Measurements from ENCODE around the gene CDKN2AIPNL. TPM values are rescaled to one million over a fixed set of nuclear protein-coding genes. Genes with fewer than 3 reads are reported as not detected.

The CDKN2AIPNL gene
- total and polyA plus RNA-seq, 2 donors (not counting 3 experiments of a cell fraction or from before 2014, with no cell fraction given): 22.2 to 36.5 TPM

DNA sequence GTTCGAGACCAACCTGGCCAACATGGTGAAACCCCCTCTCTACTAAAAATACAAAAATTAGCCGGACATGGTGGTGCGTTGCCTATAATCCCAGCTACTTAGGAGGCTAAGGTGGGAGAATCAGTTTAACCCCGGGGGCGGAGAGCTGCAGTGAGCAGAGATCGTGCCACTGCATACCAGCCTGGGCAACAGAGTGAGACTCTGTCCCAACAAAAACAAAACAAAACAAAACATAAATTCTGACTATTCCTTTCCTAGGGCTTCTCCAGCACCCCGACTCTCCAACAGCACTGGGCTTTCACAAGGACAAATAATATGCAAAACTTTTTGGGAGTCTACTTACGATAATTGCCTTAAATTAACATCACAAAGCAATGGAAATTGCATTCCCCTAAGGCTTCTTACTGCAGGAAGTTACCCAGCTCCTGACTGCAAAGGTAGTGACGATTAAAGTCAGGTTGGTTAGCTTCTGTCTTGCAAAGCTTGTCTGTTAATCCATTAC, 15.9 kb upstream of the CDKN2AIPNL start:
- BruUV-seq (replicated peaks): no TSS peak
- H3K79me2 ChIP-seq (ENCODE audit: control insufficient read depth, insufficient read depth, low read length): no peaks in the 10 kb centered on the region
- no peak overlapping the region for H3K4me2 ChIP-seq (ENCODE audit: insufficient read depth, low read length)
- POLR2A ChIA-PET: interaction anchor here (1.4 kb wide), 1 partner anchor 16 kb away, joined by 4 read pairs; the partner anchor contains the start of gene CDKN2AIPNL
- no peak overlapping the region for H3K4me3 ChIP-seq (replicated peaks in 1 of 3; ENCODE audit: insufficient read depth in 1 of 3, low read depth in 1 of 3, low read length in 3 of 3)
- dilution Hi-C loops (cut with MboI; ENCODE audit: extremely low pct_ligation_motif_present, low sequenced_read_pairs) (no loop called here), intact Hi-C loops (cut with micrococcal nuclease) (no loop called here)
- no peak for DNase-seq (ENCODE audit: low read depth, low spot score)
- no peaks in the 10 kb centered on the region for H3K36me3 ChIP-seq (ENCODE audit: control insufficient read depth in 2 of 2, extremely low read depth in 1 of 2, insufficient read depth in 2 of 2, low read length in 2 of 2)
- no peaks in the 10 kb centered on the region for H3K9me3 ChIP-seq (replicated peaks; ENCODE audit: control insufficient read depth, insufficient read depth, low read length)
- H3K9ac ChIP-seq (replicated peaks; ENCODE audit: extremely low read depth, insufficient read depth, low read length): no peak overlapping the region
- no peaks in the 10 kb centered on the region for H4K20me1 ChIP-seq (replicated peaks; ENCODE audit: control insufficient read depth, extremely low read depth, insufficient read depth, low read length)
- H3K27ac ChIP-seq (ENCODE audit: insufficient read depth, low read depth, low read length): no peak overlapping the region
- CTCF ChIA-PET: interaction anchor here (0.8 to 2.5 kb wide), 7 partner anchors 9 to 160 kb away, joined by 3 to 9 read pairs (median 4); no protein-coding TSS in a partner anchor
- H3K4me1 ChIP-seq (ENCODE audit: control insufficient read depth, extremely low read depth, insufficient read depth, low read length): no peaks in the 10 kb centered on the region
- FAIRE-seq: no peak
- H3K9me1 ChIP-seq (replicated peaks; ENCODE audit: control insufficient read depth, extremely low read depth, insufficient read depth, low read length): no peaks in the 10 kb centered on the region
- H3K27me3 ChIP-seq (ENCODE audit: control insufficient read depth in 2 of 2, insufficient read depth in 2 of 2, low read length in 2 of 2): peaks cover 0 to 3% of the 10 kb centered on the region in 2 experiments
- H2AFZ ChIP-seq (ENCODE audit: low read depth, low read length): no peak overlapping the region
- TF ChIP-seq JUN (IDR thresholded peaks at IDR 0.05; ENCODE audit: borderline replicate concordance, insufficient read depth, insufficient read length, low read depth) (no peak), POLR2A (IDR thresholded peaks at IDR 0.05; ENCODE audit: low read depth, low read length) (no peak), FOS (IDR thresholded peaks at IDR 0.05; ENCODE audit: borderline replicate concordance, insufficient read depth, low read length) (no peak), GATA2 (IDR thresholded peaks at IDR 0.05; ENCODE audit: insufficient read depth, insufficient read length, low read depth, low read length) (no peak), MYC (IDR thresholded peaks at IDR 0.05; ENCODE audit: low read depth, low read length) (no peak), POLR2AphosphoS5 (IDR thresholded peaks at IDR 0.05; ENCODE audit: insufficient read depth, low read depth, low read length) (no peak), EZH2 (IDR thresholded peaks at IDR 0.05; ENCODE audit: borderline replicate concordance, low read depth, low read length, severe bottlenecking) (no peak)
- TF ChIP-seq, protein P1, sequence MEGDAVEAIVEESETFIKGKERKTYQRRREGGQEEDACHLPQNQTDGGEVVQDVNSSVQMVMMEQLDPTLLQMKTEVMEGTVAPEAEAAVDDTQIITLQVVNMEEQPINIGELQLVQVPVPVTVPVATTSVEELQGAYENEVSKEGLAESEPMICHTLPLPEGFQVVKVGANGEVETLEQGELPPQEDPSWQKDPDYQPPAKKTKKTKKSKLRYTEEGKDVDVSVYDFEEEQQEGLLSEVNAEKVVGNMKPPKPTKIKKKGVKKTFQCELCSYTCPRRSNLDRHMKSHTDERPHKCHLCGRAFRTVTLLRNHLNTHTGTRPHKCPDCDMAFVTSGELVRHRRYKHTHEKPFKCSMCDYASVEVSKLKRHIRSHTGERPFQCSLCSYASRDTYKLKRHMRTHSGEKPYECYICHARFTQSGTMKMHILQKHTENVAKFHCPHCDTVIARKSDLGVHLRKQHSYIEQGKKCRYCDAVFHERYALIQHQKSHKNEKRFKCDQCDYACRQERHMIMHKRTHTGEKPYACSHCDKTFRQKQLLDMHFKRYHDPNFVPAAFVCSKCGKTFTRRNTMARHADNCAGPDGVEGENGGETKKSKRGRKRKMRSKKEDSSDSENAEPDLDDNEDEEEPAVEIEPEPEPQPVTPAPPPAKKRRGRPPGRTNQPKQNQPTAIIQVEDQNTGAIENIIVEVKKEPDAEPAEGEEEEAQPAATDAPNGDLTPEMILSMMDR (IDR thresholded peaks at IDR 0.05; ENCODE audit: extremely low read depth in 1 of 2, insufficient read depth in 1 of 2, low read depth in 1 of 2, low read length in 2 of 2): no peak
- TF ChIP-seq, protein P2, sequence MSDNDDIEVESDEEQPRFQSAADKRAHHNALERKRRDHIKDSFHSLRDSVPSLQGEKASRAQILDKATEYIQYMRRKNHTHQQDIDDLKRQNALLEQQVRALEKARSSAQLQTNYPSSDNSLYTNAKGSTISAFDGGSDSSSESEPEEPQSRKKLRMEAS (IDR thresholded peaks at IDR 0.05; ENCODE audit: insufficient read depth, insufficient read length): no peak

Data from endothelial cell of umbilical vein (primary cell).